HG02588 (cell line): Measurements from ENCODE around the gene HCFC1.
"Not testable (repeated sequence)": the region's sequence is repeated elsewhere in the genome, so short reads cannot be mapped to it uniquely, and the experiment has no call there.

Experiments used
- ATAC-seq: cut with Tn5 transposase; IDR thresholded peaks from one replicate; pipeline ENCODE4 v1.9.1; 2021; ENCODE audit warnings: mild to moderate bottlenecking, moderate library complexity; ENCODE audit not compliant: unreplicated experiment

Gene HCFC1

GRCh38 chrX:154010330-154011087, 38.9 kb upstream of the HCFC1 start:
- no peak for ATAC-seq

- ATAC-seq = no peak
Observed at GRCh38 chrX:154008521-154008920, 36.9 kb upstream of the HCFC1 start.

GRCh38 chrX:154006947-154007346, 35.3 kb upstream of the HCFC1 start:
- no peak for ATAC-seq

GRCh38 chrX:154004315-154004714, 32.7 kb upstream of the HCFC1 start:
- no peak for ATAC-seq

GRCh38 chrX:154002215-154002719, 30.6 kb upstream of the HCFC1 start:
- no peak for ATAC-seq

- no peak for ATAC-seq
Observed at GRCh38 chrX:154000051-154000450, 28.4 kb upstream of the HCFC1 start.

- ATAC-seq = no peak
Observed at GRCh38 chrX:153999359-154000037, 27.9 kb upstream of the HCFC1 start.

- no peak for ATAC-seq
Observed at GRCh38 chrX:153995504-153995903, 23.9 kb upstream of the HCFC1 start.

GRCh38 chrX:153994398-153994797, 22.8 kb upstream of the HCFC1 start:
- ATAC-seq = not testable (repeated sequence)

- no peak for ATAC-seq
Observed at GRCh38 chrX:153993978-153994377, 22.4 kb upstream of the HCFC1 start.

- ATAC-seq = no peak
Observed at GRCh38 chrX:153993079-153993478, 21.5 kb upstream of the HCFC1 start.

GRCh38 chrX:153992180-153992579, 20.6 kb upstream of the HCFC1 start:
- ATAC-seq = no peak

GRCh38 chrX:153991013-153991580, 19.5 kb upstream of the HCFC1 start:
- no peak for ATAC-seq

GRCh38 chrX:153989973-153990655, 18.5 kb upstream of the HCFC1 start:
- ATAC-seq = no peak

- ATAC-seq = no peak
Observed at GRCh38 chrX:153988493-153988892, 16.9 kb upstream of the HCFC1 start.

GRCh38 chrX:153984351-153985178, 12.9 kb upstream of the HCFC1 start:
- no peak for ATAC-seq

GRCh38 chrX:153983321-153983801, 11.7 kb upstream of the HCFC1 start:
- no peak for ATAC-seq

- ATAC-seq = no peak
Observed at GRCh38 chrX:153981771-153982533, 10.3 kb upstream of the HCFC1 start.

GRCh38 chrX:153981231-153981630, 9.6 kb upstream of the HCFC1 start:
- no peak for ATAC-seq

- peak; percentile 49 for ATAC-seq
Observed at GRCh38 chrX:153980394-153980793, 8.8 kb upstream of the HCFC1 start.
